KBM-7 (cell line): ENCODE results near the gene MED12.
"Not testable (repeated sequence)": the region's sequence is repeated elsewhere in the genome, so short reads cannot be mapped to it uniquely, and the experiment has no call there.

Experiments
- DNase-seq: peaks from one replicate; pipeline ENCODE4 v3.0.0-alpha.2; 2015
- in situ Hi-C: fragments of 300-500 bp; cut with MboI; formaldehyde crosslinking; loops from 2 replicates; pipeline ENCODE4 v1.14.3; 2020; ENCODE audit warnings: low sequenced_read_pairs, low pct_unique_long_range_greater_than_20kb, mixed read lengths

Gene MED12

GRCh38 chrX:71154196-71154595, 35.8 kb downstream of the MED12 start:
- no peak for DNase-seq
- in situ Hi-C loops = loop anchor here (25.0 kb wide), 1 partner anchor 392 kb away; no protein-coding TSS in a partner anchor

DNA sequence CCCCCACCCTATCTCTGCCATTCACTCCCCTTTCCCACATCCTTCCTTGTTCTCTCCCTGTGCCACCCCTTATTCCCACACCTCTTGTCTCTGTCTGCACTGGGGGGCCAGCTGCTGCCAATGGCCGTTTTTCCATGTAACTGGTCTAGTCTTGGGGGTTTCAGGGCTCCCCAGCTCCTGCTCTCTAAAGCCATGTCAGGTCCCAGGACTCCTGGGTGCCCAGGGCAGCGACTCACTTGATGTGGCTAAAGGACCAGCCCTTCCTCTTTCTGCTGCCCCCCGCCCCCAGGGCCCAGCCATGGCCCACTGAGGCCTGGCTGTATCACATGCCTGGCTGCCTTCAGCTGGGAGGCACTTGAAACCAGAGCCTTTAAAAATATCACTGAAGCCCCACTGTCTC, 36.2 kb downstream of the MED12 start:
- in situ Hi-C loops = loop anchor here (25.0 kb wide), 1 partner anchor 392 kb away; no protein-coding TSS in a partner anchor
- no peak for DNase-seq

DNA sequence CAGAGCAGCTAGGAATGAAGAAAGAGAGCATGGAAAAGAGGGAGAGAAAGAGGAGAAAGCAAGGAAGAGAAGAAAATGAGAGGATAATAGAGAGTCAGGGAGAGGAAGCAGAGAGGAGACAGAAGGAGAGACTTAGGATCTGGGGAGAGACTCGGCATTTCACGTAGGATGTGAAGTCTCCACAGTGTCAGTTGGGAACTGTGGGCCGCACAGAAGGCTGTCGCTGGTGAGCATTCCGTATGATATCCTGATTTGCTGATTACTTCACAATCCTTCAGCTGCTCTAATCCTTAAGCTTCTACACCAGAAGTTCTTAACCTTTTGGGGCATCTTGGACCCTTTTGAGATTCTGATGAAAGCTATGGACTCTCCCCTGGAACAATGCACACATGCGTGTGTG, 40.2 kb downstream of the MED12 start:
- in situ Hi-C loops = loop anchor here (25.0 kb wide), 1 partner anchor 396 kb away; no protein-coding TSS in a partner anchor

GRCh38 chrX:71159335-71159734, 40.9 kb downstream of the MED12 start:
- in situ Hi-C loops = loop anchor here (25.0 kb wide), 1 partner anchor 397 kb away; no protein-coding TSS in a partner anchor
- no peak for DNase-seq

More for the DNA sequence above, 40.2 kb downstream of the MED12 start:
- no peak for DNase-seq

GRCh38 chrX:71160475-71160874, 42.1 kb downstream of the MED12 start:
- in situ Hi-C loops = loop anchor here (25.0 kb wide), 1 partner anchor 398 kb away; no protein-coding TSS in a partner anchor
- no peak for DNase-seq

DNA sequence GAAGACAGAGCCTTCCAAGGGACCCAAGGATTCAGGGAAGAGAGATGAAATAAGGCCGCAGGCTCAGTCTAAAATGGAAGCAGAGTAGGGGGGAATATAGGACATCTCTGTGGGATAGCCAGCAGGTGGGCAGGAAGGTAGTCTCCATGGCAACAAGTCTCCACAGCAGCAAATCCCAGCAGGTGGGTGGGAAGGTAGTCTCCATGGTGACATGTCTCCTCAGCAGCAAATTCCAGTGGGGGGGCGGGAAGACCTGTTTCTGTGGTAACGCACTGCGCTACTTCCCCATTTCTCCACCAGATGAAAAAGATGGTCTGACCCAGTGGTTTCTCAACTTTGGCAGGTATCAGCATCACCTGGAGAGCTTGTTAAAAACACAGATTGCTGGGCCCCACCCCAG, 44.6 kb downstream of the MED12 start:
- peak; percentile 39 for DNase-seq
- in situ Hi-C loops = loop anchor here (25.0 kb wide), 1 partner anchor 401 kb away; no protein-coding TSS in a partner anchor

DNA sequence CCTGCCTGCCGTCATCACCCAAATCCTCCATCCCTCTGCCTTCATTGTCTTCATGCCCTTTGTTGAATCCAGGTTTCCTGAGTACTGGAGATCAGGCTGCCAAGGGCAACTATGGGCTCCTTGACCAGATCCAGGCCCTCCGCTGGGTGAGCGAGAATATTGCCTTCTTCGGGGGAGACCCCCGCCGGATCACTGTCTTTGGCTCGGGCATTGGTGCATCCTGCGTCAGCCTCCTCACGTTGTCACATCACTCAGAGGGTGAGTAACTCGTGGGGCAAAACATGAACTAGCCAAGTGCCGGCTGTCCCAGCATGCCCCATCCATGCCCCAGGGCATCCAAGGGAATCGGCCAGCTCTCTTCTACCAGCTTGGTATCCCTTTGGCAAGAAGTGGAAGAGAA, 45.7 kb downstream of the MED12 start:
- DNase-seq = no peak
- in situ Hi-C loops = loop anchor here (25.0 kb wide), 1 partner anchor 402 kb away; no protein-coding TSS in a partner anchor

GRCh38 chrX:71166461-71166860, 48.1 kb downstream of the MED12 start:
- no peak for DNase-seq
- in situ Hi-C loops = loop anchor here (25.0 kb wide), 1 partner anchor 404 kb away; no protein-coding TSS in a partner anchor

GRCh38 chrX:71167031-71167781, 48.8 kb downstream of the MED12 start:
- no peak for DNase-seq
- in situ Hi-C loops = loop anchor here (25.0 kb wide), 1 partner anchor 405 kb away; no protein-coding TSS in a partner anchor

DNA sequence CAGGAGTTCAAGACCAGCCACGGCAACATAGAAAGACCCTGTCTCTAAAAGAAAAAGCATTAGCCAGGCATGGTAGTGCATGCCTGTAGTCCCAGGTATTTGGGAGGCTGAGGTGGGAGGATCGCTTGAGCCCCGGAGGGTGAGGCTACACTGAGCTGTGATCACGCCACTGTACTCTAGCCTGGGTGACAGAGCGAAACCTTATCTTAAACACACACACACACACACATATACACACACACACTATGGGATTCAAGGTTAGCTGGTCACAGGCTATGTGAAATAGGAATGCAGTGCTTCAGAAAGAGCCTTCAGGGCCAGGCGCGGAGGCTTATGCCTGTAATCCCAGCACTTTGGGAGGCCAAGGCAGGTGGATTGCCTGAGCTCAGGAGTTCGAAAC, 49.7 kb downstream of the MED12 start:
- in situ Hi-C loops = loop anchor here (25.0 kb wide), 1 partner anchor 406 kb away; no protein-coding TSS in a partner anchor
- no peak for DNase-seq

DNA sequence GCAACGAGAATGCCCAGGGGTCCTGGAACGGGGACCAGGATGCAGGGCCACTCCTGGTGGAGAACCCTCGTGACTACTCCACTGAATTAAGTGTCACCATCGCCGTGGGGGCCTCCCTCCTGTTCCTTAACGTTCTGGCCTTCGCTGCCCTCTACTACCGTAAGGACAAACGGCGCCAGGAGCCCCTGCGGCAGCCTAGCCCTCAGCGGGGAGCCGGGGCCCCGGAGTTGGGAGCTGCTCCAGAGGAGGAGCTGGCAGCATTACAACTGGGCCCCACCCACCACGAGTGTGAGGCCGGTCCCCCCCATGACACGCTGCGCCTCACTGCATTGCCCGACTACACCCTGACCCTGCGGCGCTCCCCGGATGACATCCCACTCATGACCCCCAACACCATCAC, 51.2 kb downstream of the MED12 start:
- DNase-seq = no peak
- in situ Hi-C loops = loop anchor here (25.0 kb wide), 1 partner anchor 407 kb away; no protein-coding TSS in a partner anchor

GRCh38 chrX:71170660-71171059, 52.3 kb downstream of the MED12 start:
- in situ Hi-C loops = loop anchor here (25.0 kb wide), 1 partner anchor 408 kb away; no protein-coding TSS in a partner anchor
- DNase-seq = peak; percentile 6

DNA sequence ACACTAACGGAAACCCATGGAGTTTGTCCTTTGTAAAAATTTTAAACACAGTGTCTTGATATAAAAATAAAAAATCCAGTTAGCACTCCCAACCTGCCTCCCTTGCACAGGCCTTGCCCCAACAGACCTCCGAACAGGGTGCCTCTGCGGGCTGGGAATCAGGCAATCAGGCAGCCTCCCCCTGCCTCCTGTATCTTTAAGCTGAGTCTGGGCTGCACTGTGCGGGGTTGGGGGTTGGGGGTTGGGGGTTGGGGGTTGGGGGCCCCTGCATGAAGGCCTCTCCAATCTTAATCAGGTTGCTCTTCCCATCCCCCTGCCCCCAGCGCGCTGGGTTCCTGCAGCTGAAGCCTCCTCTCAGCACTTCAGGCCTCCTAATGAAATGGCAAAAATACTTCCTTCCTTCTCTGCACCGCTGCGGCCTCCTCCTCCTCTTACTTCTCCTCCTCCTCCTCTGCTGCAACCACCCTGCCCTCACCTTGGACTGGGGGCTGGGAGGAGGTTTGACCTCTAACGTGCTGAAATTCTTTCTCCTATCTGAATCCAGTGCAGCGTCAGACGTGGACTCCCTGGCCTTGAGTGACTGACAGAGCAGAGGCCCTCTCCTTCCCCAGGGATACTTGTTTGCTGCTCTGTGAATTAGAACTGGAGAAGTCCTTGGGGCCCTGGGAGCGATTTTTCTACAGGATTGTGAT, 52.9 kb downstream of the MED12 start:
- DNase-seq = peak; percentile 86
- in situ Hi-C loops = loop anchor here (25.0 kb wide), 1 partner anchor 409 kb away; no protein-coding TSS in a partner anchor

DNA sequence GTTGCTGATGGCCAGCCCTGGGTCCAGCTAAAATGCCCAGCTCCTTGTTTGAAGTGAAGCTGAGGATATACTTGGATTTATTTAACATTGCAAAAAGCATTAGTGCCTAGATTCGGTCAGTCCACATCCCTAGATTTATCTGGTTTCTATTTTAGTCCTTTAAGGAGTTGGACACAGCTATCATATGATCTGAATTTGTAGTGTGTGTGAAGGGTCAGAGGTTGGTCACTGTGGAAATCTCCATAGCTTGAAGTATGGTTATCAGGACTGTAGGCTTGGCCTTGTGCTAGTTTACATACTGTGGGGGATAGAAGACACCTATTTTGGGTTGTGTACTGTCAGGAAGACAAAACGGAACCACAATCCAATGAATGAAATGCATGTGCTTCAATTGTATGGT, 55.0 kb downstream of the MED12 start:
- in situ Hi-C loops = loop anchor here (25.0 kb wide), 1 partner anchor 411 kb away; no protein-coding TSS in a partner anchor
- DNase-seq = no peak

- in situ Hi-C loops = loop anchor here (25.0 kb wide), 1 partner anchor 412 kb away; no protein-coding TSS in a partner anchor
- no peak for DNase-seq
Observed at GRCh38 chrX:71174795-71175194, 56.4 kb downstream of the MED12 start.

- DNase-seq = no peak
- in situ Hi-C loops = no loop called here
Observed at GRCh38 chrX:71175531-71175930, 57.1 kb downstream of the MED12 start.

DNA sequence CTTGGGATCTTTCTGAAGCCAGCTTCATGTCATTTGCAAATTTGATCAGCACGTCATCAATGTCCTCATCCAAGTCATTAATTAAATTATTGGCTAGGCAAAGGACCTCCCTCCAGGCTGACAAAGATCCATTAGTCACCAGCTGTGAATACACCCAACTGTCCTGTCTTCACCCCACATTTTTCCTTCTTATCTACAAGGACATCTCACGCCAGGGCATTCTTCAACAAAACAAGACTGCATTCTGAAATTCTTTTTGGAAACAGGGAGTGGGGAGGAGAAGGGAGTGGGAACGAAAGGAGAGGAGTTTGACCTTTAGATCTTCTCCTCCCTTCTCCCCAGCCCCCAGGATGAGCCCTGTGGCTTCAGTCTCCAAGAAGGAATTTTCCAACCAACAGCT, 58.9 kb downstream of the MED12 start:
- in situ Hi-C loops = no loop called here

DNA sequence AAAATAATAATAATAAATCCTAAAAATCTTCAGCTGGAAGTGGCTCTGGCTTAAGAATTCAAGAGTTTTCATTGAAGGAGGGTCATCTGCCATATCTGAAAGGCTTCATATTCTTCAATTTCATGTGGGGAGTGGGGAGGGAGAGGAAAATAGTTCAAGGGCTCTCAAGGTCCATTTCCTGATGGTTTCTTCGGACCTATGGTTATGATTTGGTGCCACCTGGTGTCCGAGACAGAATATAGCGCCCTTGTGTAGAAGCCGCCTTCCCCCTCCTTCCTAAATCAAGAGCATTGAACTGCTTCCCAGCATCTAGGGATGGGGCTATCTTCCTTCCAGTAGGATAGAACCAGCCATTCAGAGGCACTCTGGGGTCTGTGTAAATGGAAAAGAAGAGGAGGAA, 60.5 kb downstream of the MED12 start:
- peak; percentile 86 for DNase-seq
- in situ Hi-C loops = no loop called here

More for the DNA sequence above, 58.9 kb downstream of the MED12 start:
- DNase-seq = no peak

DNA sequence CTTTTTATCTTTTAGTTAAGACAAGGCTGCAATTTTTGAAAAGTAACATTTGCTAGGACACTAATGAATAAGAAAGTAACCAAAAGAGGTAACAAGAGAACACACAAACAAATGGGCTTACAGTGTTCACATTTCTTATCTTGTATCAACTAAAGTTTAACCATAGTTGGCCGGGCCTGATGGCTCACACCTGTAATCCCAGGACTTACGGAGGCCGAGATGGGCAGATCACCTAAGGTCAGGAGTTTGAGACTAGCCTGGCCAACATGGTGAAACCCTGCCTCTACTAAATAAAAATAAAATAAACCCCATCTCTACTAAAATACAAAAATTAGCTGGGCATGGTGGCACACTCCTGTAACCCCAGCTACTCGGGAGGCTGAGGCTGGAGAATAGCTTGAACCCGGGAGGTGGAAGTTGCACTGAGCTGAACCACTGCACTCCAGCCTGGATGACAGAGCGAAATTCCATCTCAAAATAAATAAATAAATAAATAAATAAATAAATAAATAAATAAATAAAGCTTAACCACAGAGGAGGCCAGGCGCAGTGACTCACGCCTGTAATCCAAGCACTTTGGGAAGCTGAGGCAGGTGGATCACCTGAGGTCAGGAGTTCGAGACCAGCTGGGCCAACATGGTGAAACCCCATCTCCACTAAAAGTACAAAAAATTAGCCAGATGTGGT, 62.3 kb downstream of the MED12 start:
- DNase-seq, in situ Hi-C loops: not testable (repeated sequence)
